ENCODE results near the gene RC3H1.
"Not testable (repeated sequence)": the region's sequence is repeated elsewhere in the genome, so short reads cannot be mapped to it uniquely, and the experiment has no call there.

The RC3H1 gene, protein sequence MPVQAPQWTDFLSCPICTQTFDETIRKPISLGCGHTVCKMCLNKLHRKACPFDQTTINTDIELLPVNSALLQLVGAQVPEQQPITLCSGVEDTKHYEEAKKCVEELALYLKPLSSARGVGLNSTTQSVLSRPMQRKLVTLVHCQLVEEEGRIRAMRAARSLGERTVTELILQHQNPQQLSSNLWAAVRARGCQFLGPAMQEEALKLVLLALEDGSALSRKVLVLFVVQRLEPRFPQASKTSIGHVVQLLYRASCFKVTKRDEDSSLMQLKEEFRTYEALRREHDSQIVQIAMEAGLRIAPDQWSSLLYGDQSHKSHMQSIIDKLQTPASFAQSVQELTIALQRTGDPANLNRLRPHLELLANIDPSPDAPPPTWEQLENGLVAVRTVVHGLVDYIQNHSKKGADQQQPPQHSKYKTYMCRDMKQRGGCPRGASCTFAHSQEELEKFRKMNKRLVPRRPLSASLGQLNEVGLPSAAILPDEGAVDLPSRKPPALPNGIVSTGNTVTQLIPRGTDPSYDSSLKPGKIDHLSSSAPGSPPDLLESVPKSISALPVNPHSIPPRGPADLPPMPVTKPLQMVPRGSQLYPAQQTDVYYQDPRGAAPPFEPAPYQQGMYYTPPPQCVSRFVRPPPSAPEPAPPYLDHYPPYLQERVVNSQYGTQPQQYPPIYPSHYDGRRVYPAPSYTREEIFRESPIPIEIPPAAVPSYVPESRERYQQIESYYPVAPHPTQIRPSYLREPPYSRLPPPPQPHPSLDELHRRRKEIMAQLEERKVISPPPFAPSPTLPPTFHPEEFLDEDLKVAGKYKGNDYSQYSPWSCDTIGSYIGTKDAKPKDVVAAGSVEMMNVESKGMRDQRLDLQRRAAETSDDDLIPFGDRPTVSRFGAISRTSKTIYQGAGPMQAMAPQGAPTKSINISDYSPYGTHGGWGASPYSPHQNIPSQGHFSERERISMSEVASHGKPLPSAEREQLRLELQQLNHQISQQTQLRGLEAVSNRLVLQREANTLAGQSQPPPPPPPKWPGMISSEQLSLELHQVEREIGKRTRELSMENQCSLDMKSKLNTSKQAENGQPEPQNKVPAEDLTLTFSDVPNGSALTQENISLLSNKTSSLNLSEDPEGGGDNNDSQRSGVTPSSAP

DNA sequence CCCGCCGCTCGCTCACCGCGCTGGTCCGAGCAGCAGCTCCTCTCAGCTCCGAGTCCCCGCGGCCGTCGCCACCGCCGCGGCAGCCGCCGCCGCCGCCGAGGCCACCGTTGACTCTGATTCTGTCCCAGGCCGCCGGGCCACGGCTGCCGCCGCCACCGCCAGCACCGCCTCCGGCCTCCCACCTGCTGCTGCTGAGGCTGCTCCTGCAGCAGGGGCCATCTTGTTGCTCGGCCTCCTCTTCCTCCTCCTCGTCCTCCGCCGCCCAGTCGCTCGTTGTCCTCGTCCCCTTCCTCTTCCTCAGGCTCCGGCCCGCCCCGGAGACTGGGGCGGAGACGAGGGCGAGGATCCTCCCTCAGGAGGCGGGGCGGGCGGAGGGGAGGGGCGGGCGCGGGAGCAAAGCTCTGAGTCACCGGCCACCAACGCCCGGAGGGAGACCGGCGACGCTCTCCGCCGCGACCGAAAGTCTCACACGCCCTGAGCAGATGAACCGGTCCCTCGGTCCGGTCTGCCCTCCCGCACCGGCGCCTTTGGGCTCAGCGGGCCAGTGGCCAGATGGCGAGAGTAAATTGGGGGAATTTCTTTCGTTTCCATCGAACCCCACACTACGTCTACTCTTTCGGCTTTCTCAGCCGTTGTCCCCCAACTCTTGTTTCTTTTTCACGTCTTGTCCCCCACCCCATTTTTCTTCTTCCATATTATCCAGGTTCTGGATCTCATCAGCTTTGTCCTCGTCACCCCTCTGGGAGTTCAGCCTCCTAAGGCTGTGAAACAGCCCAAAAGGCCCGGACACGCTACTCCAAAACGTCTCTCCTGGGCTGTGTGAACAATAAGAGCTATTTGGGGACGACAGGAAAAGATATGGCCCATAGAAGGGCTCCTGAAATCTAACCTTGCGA, at the start of gene RC3H1:
TSS of gene RC3H1 (minus strand) at position 278 of the 896 bp plus-strand sequence. CDS start 29,372 bp downstream, outside the sequence.
- DNase-seq, result peak; percentile 83 to 91

DNA sequence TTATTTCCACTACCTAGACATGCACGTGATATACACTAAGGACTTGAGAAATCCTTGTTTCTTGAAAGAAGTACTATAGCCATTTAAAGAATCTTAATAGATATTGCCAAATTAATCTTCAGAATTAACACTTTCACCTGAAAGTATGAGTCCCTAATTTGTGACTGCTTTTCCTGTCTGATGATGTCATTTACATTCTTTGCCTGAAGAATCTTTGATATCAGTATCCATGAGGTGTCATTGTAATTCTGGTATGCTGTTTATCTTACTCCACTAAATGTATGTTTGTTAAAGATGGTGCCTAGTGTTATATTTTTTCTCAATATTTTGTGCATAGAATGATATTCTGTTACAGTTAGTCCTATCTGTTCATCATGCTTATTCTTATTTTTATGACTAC, 48.5 kb upstream of the RC3H1 start:
- DNase-seq, result no peak

DNA sequence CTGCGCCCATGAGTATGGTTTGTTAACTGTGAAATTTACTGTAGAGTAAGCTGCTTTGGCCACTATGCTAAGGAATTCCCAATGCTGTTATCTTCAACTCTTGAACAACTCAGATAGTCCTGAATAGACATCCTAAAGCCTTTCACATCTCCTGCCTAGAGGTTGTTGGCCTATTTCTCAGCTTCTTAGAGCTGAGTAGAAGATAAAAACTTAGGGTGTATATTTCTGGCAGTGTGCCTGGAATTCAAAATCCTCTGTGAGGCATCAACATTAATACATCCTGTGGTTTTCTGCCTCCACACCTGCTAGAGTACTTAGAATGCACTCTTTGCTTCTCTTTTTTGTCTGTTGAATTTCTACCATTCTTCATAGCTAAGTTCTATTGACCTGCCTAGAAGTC, 45.8 kb upstream of the RC3H1 start:
- peak in 1 of 2 experiments; percentile 17 for DNase-seq

DNA sequence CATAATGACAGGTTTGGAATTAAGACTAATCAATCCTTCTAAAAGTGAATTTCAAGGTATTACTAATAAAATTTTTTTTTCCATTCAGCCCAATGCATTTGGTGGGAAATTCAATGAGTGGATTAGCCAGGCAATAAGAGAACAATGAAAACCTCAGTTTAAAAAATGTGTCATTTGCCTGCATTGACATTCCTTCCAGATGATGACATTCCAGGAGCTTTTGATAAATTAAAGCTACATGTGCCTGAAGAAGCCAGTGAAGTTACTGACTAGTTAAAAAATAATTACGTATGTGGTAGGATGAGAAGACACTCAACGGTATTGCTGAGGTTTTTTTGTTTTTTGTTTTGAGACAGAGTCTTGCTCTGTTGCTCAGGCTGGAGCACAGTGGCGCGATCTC, 37.9 kb upstream of the RC3H1 start:
- DNase-seq, result no peak

DNA sequence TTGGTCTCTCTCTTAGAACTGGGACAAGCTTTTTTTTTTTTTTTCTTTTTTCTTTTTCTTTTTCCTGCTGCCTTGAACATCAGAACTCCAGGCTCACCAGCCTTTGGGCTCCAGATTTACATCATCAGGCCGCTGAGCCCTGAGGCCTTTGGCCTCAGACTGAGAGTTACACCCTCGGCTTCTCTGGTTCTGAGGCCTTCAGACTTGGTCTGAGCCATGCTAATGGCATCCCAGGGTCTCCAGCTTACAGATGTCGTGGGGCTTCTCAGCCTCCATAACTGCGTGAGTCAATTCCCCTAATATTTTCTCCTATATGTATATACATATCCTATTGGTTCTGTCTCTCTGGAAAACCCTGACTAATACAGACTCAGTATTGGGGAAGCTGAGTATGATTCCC, 36.5 kb upstream of the RC3H1 start:
- DNase-seq, result no peak

DNA sequence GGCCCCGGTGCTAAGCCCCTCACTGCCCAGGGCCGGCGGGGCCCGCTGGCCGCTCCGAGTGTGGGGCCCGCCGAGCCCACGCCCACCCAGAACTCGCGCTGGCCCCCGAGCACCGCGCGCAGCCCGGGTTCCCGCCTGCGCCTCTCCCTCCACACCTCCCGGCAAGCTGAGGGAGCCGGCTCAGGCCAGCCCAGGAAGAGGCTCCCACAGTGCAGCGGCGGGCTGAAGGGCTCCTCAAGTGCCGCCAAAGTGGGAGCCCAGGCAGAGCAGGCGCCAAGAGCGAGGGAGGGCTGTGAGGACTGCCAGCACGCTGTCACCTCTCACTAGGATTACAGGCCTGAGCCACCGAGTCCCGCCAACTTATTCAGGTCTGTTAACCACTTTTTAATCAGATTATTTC, 34.5 kb upstream of the RC3H1 start:
- not testable (repeated sequence) for DNase-seq

DNA sequence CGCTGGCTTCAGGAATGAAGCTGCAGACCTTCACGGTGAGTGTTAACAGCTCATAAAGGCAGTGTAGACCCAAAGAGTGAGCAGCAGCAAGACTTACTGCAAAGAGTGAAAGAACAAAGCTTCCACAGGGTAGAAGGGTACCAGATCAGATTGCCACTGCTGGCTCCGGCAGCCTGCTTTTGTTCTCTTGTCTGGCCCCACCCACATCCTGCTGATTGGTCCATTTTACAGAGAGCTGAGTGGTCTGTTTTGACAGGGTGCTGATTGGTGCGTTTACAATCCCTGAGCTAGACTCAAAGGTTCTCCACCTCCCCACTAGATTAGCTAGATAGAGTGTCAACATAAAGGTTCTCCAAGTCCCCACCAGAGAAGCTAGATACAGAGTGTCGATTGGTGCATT, 33.6 kb upstream of the RC3H1 start:
- DNase-seq, result not testable (repeated sequence)

DNA sequence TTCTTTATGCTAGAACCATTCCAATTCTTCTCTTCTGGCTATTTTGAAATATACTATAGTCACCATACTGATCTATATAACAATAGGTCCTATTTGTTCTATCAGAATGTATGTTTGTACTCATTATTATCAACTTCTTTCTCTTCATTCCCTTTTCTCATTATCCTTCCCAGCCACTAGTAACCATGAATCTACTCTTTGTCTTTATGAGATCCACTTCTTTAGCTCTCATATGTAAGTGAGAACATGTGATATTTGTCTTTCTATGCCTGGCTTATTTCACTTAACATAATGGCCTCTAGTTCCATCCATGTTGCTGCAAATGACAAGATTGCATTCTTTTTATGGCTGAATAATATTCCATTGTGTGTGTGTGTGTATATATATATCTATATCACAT, 31.7 kb upstream of the RC3H1 start:
- no peak for DNase-seq

DNA sequence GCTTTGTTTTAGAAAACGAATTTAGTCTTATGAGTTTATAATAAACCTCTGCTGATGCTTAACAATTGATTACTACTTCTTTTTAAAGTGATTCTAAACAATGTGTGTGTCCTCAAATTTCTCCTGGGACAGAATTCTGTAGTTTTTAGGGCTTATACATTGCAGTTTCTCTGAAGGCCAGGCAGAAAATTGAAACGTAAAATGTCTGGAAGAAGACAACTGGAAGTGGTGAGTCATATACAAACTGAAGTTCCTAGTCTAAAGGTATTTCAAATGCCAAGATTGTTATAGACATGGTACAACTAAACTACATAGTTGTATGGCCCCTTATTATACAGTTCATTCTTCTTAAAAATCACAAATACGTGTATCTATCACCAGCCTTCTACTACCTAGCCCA, 30.5 kb upstream of the RC3H1 start:
- no peak for DNase-seq

DNA sequence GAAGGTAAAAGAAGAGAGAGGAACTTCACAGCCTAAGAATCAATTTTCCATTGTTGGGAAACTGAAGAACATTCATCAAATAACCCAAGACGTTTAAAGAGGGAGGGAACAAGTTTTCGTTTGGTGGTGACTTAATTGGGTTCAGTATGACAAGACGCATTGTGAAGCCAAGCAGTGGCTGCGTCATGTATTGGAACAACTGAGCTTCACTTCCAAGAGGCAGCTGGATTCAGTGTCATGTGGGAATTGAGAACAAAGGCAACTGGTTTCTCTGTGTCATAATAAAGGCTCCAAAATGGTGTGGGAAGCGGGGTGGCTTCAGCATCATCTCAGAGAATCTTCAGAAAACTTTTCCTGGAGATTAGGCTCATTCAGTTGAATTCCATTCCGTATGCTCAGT, 29.8 kb upstream of the RC3H1 start:
- no peak for DNase-seq

DNA sequence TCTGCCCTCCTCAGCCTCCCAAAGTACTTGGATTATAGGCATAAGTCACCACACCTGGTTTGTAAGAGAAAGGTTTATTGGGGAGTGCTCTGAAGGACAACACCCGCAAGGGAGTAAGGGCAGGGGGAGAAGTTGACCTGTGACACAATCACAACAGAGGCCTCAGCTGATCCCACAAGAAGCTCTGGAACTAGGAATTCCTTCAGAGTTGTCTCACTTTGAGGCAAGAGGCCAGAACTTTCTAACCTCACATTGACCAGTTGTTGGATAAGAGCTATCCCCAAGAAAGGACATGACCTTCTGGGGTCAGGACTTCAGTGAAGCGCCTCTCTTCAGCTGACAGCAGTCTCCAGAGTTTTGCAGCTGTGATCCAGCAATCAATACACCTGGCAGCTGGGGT, 27.4 kb upstream of the RC3H1 start:
- DNase-seq, result no peak

DNA sequence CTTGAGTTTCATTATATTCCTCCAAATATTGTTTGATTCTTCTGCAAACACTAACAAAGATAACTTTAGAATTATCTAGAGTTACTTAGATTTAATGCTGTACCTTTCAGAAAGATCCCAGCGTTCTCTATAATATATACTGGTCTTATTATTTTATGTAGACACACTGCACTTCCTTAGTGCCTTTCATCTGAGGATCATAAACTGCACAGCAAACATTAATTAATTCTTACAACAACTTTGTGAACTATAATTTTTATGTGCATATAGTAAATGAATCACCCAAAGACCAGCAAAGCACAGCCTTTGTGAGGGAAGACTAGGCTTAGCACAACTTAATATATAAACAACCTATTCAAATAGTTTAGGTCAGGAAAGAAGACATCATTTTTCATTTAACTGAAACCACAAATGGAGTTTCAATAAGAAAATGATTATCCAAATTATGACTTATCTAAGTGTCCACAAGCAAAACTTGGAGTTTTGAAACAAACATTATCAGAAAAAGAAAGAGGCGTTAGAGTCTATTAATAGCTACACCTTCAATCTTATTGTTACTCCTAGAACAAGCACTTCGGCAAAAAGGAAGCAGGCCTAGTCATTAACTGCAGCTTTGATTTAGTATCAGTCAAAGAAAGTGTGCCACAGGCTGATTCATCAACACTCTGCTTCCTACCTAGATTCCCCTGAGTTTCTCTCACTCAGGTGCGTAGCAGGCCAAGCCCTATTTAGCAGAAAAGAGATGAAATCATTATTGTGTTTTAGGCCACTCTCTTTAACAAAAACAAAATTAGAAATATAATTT, 22.5 kb upstream of the RC3H1 start:
- no peak for DNase-seq

DNA sequence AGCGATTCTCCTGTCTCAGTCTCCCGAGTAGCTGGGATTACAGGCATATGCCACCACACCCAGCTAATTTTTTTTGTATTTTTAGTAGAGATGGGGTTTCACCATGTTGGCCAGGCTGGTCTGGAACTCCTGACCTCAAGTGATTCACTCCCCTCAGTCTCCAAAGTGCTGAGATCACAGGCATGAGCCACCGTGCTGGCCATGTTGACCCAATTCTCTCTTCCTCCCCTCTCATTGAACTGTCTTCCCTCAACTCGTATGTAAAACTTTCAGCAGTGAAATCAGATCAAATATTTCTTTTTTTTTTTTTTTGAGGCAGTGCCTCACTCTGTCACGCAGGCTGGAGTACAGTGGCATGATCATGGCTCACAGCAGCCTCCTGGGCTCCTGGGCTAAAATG, 20.4 kb upstream of the RC3H1 start:
- DNase-seq, result not testable (repeated sequence)

DNA sequence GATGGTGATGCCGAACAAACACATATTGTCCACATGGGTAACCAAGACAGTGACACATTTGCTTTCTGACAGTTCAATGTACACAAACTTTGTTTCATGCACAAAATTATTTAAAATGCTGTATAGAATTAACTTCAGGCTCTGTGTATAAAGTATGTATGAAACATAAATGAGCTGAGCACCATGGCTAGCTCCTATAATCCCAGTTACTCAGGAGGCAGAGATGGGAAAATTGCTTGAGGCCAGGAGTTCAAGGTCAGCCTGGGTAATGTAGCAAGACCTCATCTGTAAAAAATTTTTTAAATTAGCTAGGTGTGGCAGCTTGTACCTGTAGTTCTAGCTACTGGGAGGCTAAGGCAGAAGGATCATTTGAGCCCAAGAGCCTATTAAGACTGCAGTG, 19.2 kb upstream of the RC3H1 start:
- no peak for DNase-seq

DNA sequence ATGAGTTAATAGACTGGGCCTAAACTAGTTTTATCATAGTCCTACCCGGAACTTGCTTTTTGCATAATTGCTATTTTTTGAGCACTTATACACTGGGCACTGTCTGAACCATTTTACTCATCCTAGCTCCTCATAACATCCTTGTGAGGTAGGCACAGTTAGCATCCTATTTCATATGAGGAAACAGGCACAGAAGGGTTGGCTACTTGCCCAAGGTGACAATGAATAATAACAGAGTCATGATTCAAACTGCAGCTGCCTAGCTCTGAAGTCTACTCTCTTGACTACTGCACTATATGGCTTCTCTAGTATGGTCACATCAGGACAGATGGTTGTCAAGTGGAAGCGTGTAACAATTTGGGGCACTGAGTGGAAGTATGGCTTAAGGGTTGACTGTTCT, 18.2 kb upstream of the RC3H1 start:
- no peak for DNase-seq

DNA sequence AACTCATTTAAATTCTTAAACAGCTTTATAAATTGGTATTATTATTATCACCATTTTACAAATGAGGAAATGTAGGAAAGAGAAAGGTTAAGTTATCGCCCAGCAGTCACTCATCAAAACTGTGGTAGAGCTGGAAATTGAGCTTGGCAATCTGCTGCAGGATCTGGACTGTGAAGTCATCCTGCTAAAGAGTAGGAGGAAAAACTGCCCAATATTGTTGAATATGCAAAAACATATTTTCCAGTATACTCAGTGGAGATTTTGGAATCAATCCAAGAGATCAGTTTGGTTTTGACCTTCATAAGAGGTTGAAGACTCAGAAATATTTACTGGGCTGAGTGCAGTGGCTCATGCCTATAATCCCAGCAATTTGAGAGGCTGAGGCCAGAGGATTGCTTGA, 16.9 kb upstream of the RC3H1 start:
- DNase-seq, result no peak

DNA sequence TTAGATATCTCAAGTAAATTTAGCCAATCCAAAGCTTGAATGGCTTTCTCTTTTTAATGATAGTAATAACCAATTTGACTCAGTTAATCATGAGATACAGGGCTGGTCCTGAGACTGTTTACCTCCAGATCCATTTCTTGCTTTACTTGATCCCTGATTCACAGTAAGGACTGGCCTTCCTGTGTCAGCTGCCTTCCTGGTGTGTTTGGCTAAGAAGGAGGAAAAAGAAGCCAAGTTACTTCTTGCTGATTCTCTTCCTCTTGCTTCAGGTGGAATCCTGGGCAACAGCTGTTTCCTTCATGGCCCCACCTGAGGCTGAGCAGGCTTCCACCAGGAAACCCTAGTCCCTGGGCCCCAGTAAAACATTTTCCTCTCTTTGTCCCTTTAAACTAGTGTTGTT, 14.6 kb upstream of the RC3H1 start:
- DNase-seq, result no peak

DNA sequence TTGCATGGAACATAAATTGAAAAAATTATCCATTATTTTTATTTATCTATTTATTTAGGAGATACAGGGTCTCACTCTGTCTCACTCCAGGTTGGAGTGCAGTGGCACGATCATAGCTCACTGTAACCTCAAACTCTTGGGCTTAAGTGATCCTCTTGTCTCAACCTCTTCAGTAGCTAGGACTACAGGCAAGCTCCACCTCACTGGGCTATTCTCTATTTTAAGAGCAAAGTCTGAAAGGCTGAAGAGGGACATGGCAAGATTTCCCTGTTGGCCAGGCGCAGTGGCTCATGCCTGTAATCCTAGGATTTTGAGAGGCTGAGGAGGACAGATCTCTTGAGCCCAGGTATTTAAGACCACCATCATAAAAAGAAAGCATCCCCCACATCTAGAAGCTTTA, 14.0 kb upstream of the RC3H1 start:
- no peak for DNase-seq

DNA sequence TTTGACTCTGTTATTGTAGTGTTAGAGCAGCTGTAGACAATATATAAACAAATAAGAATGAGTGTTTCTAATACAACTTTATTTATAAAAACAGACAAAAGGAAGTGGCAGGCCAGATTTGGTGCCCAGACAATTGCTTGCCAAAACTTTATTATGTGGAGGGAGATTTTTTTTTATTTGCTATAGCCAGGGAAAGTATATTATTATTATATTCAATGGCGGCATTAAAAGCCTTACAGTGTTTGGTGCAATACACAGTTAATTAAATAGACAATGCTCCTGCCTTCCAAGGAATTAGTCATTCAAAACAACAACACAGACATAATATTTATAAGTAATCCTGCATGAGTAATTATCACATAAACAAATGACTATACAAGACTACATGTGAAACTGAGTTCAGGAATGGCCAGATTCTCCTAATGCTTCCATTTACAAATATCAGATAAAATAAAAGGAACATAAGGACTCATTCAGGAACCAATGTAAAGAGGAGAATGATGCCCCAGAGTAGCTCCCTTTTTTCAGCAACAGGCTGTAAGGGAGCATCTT, 10.6 kb upstream of the RC3H1 start:
- DNase-seq, result no peak

DNA sequence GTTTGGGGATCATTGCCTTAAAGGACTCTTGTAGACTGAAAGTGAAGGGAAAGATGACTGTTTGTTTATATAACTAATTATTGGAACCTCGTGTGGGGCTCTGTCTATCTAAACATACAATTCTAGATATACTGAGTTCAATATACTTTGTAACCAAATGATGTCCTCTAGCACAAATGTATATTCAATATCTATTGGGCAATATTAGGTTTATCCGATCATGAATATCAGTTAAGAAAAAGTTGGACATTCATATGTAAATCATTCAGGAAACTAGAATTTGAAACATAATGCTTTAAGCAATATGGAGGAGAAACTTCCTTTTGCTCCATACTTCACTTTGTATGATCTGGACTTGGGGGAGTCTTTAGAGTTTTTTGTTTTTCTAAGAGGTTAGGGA, 8.9 kb upstream of the RC3H1 start:
- DNase-seq, result no peak

DNA sequence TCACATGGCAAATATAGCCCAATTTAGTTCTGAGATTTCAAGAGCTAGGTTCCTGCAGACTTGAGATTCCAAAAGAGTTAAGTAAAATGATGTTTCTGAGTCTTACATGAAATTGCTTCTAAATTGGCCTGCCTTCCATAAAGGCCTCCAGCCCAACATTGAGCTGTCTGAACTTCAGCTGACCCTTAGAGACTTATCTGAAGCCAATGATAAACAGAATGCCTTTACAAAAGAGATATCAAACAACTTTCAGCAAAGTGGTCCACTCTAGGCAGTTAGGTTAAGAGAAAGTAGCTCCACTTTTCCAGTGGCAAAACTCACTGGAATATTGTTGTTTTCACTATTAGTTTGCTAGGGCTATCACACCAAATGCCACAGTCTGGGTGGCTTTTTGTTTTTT, 6.3 kb upstream of the RC3H1 start:
- DNase-seq, result no peak

Data from Kasumi-1 (cell line).